Trophoblast cell (in vitro differentiated cells and primary cell): Measurements from ENCODE around the gene B3GAT1.

Source experiments
- DNase-seq, 2 donors: peaks; one replicate each; pipeline ENCODE4 v3.0.0-alpha.2; 2016
- H2AFZ ChIP-seq: 2 replicates; pipeline ENCODE4 v1.6.1; 2013; ENCODE audit warnings: low read length, moderate library complexity, mild to moderate bottlenecking; ENCODE audit not compliant: insufficient read depth, poor library complexity
- H2AK5ac ChIP-seq: 2 replicates; pipeline ENCODE4 v1.6.1; 2013; ENCODE audit warnings: mild to moderate bottlenecking, low read length
- H2BK120ac ChIP-seq: 2 replicates; pipeline ENCODE4 v1.6.1; 2013; ENCODE audit warnings: low read length, mild to moderate bottlenecking, moderate library complexity; ENCODE audit not compliant: insufficient read depth, poor library complexity
- H2BK12ac ChIP-seq: 2 replicates; pipeline ENCODE4 v1.6.1; 2013; ENCODE audit warnings: mild to moderate bottlenecking, low read length, moderate library complexity
- H2BK5ac ChIP-seq: 2 replicates; pipeline ENCODE4 v1.6.1; 2013; ENCODE audit warnings: low read length, low read depth, moderate library complexity, mild to moderate bottlenecking; ENCODE audit not compliant: poor library complexity
- H3K14ac ChIP-seq: 2 replicates; pipeline ENCODE4 v1.6.1; 2013; ENCODE audit warnings: mild to moderate bottlenecking, low read length
- H3K18ac ChIP-seq: 2 replicates; pipeline ENCODE4 v1.6.1; 2013; ENCODE audit warnings: mild to moderate bottlenecking, low read length
- H3K23ac ChIP-seq: 2 replicates; pipeline ENCODE4 v1.6.1; 2013; ENCODE audit warnings: low read length
- H3K27ac ChIP-seq: 2 replicates; pipeline ENCODE4 v1.5.1; 2013; ENCODE audit warnings: low read depth, mild to moderate bottlenecking, inconsistent platforms, low read length, moderate library complexity
- H3K27me3 ChIP-seq: 2 replicates; pipeline ENCODE4 v1.6.1; 2013; ENCODE audit warnings: inconsistent platforms, mild to moderate bottlenecking, low read length, moderate library complexity; ENCODE audit not compliant: insufficient read depth
- H3K36me3 ChIP-seq, 2 experiments: 1 replicate in 1 of 2; 2 replicates in 1 of 2; pipeline ENCODE4 v1.6.1; 2013; ENCODE audit warnings: low read length in 2 of 2, mild to moderate bottlenecking in 2 of 2, moderate library complexity in 1 of 2; ENCODE audit not compliant: insufficient read depth in 2 of 2, control insufficient read depth in 1 of 2
- H3K4ac ChIP-seq: 2 replicates; pipeline ENCODE4 v1.6.1; 2013; ENCODE audit warnings: low read depth, mild to moderate bottlenecking, low read length, moderate library complexity
- H3K4me1 ChIP-seq, 2 experiments: 1 replicate in 1 of 2; 2 replicates in 1 of 2; pipeline ENCODE4 v1.6.1; 2013; ENCODE audit warnings: low read length in 2 of 2, mild to moderate bottlenecking in 2 of 2, moderate library complexity in 1 of 2; ENCODE audit not compliant: insufficient read depth in 2 of 2, control insufficient read depth in 1 of 2
- H3K4me2 ChIP-seq: 2 replicates; pipeline ENCODE4 v1.6.1; 2013; ENCODE audit warnings: inconsistent platforms, mild to moderate bottlenecking, low read length, moderate library complexity
- H3K4me3 ChIP-seq: 2 replicates; pipeline ENCODE4 v1.5.1; 2013; ENCODE audit warnings: mild to moderate bottlenecking, low read depth, low read length, inconsistent platforms
- H3K79me1 ChIP-seq: one replicate; pipeline ENCODE4 v1.6.1; 2013; ENCODE audit warnings: low read length
- H3K79me2 ChIP-seq: 2 replicates; pipeline ENCODE4 v1.6.1; 2013; ENCODE audit warnings: low read length, mild to moderate bottlenecking; ENCODE audit not compliant: control insufficient read depth, insufficient read depth, poor library complexity
- H3K9ac ChIP-seq: 2 replicates; pipeline ENCODE4 v1.6.1; 2013; ENCODE audit warnings: mild to moderate bottlenecking, low read length
- H3K9me3 ChIP-seq: 2 replicates; pipeline ENCODE4 v1.6.1; 2013; ENCODE audit warnings: low read depth, mild to moderate bottlenecking, control low read depth, inconsistent platforms, low read length; ENCODE audit not compliant: insufficient read depth
- H4K12ac ChIP-seq: 2 replicates; pipeline ENCODE4 v1.6.1; 2013; ENCODE audit warnings: low read depth, mild to moderate bottlenecking, low read length, moderate library complexity
- H4K8ac ChIP-seq: 2 replicates; pipeline ENCODE4 v1.6.1; 2013; ENCODE audit warnings: low read depth, mild to moderate bottlenecking, low read length, moderate library complexity
- H4K91ac ChIP-seq: one replicate; pipeline ENCODE4 v1.6.1; 2013; ENCODE audit warnings: low read depth, mild to moderate bottlenecking, low read length, moderate library complexity
- WGBS: extraction: QIAGEN DNeasy Blood & Tissue Kit; methylation state at CpG from one replicate; pipeline ENCODE4 v1.1.7; 2013; ENCODE audit warnings: missing lambda C conversion rate; ENCODE audit not compliant: insufficient read length, insufficient coverage; ENCODE audit errors: extremely low coverage; 5-methylcytosine and 5-hydroxymethylcytosine counted together

The B3GAT1 gene

DNA sequence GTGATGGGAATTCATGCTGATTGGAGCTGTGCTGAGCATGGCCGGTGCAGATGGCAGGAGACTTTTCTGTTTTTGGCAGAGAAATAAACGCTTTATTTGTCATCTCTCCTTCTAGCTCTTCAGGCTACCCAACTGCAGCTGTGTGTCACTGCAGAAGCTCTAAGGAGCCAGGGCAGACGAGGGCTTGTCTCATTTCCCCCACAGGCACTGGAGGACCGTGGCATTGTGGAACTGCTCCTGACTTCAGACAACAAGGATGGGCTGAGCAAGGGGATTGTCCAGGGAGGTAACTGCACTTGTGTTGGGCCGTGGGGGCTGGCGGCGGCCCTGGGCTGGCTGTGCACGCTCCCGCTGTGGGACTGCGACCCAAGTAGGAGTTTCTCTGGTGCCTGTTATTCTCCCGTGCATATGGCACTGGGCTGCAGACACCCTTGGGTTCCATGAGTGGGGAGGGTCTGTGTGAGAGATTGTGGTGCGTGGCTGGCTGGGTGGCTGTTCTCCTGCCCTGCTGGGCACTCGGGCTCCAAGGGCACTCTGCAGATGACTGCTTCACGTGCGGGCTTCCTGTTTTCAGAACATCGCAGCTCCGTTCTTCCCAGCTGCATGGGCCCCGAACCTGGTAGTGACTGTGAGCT lies 53.1 kb downstream of the B3GAT1 start:
- H2BK5ac ChIP-seq, result no peak overlapping the region
- H3K9ac ChIP-seq, result no peak overlapping the region
- H3K36me3 ChIP-seq, result no peaks in the 10 kb centered on the region
- H3K27ac ChIP-seq, result no peak overlapping the region
- no peak for DNase-seq
- H3K9me3 ChIP-seq, result peaks cover 1% of the 10 kb centered on the region
- no peak overlapping the region for H3K4me3 ChIP-seq
- no peak overlapping the region for H3K18ac ChIP-seq
- no peak overlapping the region for H4K12ac ChIP-seq
- no peak overlapping the region for H3K4ac ChIP-seq
- no peaks in the 10 kb centered on the region for H3K79me2 ChIP-seq
- no peak overlapping the region for H2AK5ac ChIP-seq
- no peaks in the 10 kb centered on the region for H3K79me1 ChIP-seq
- H2BK120ac ChIP-seq, result no peak overlapping the region
- no CpG with 5 or more reads among the region's 18 CpGs for WGBS
- no peak overlapping the region for H2AFZ ChIP-seq
- no peak overlapping the region for H4K8ac ChIP-seq
- no peak overlapping the region for H4K91ac ChIP-seq
- no peak overlapping the region for H3K14ac ChIP-seq
- H3K27me3 ChIP-seq, result no peaks in the 10 kb centered on the region
- no peak overlapping the region for H2BK12ac ChIP-seq
- H3K23ac ChIP-seq, result no peak overlapping the region
- no peak overlapping the region for H3K4me2 ChIP-seq
- no peaks in the 10 kb centered on the region for H3K4me1 ChIP-seq

DNA sequence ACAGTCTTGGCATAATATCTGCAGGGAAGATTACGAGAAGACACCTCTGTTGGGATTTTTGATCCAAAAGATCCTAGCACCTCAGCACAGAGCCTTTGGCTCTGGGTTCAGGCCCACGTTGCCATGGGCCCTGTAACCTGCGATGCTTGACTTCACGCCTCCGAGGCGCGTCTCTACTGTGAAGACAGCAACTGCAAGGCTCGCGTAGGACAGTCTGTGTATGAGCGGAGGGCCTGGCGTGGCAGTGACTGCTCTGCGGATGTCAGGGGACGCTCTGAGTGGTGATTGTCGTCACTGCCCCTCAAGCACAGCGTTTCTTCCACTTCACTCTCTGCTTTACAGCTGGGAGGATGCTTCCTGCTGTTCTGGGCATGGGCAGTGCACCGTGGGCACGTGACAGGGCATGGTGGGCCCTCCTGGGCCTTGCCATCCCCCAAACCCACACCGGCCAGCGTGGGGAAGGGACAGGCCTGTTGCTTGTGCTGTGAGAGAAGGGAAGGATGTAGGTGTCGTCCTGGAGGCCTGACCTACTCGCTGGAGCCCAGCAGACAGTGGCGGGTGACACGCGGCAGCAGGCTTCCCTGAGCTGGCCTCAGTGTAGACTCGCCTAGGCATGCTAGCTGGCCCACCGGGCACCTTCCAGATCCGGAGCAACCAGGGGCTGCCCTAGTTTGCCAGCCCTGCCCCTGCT lies 53.7 kb downstream of the B3GAT1 start:
- Histone ChIP-seq H3K27me3 (no peaks in the 10 kb centered on the region), H2BK12ac (no peak overlapping the region), H3K4ac (no peak overlapping the region), H2BK5ac (no peak overlapping the region), H4K12ac (no peak overlapping the region), H3K36me3 (no peaks in the 10 kb centered on the region), H3K9ac (no peak overlapping the region), H3K18ac (no peak overlapping the region), H2AFZ (no peak overlapping the region), H3K4me2 (no peak overlapping the region), H3K14ac (no peak overlapping the region), H3K9me3 (peaks cover 1% of the 10 kb centered on the region), H3K23ac (no peak overlapping the region), H4K8ac (no peak overlapping the region), H3K79me2 (no peaks in the 10 kb centered on the region), H3K27ac (no peak overlapping the region), H2AK5ac (no peak overlapping the region), H3K4me3 (no peak overlapping the region), H3K4me1 (no peaks in the 10 kb centered on the region), H2BK120ac (no peak overlapping the region), H4K91ac (no peak overlapping the region), H3K79me1 (no peaks in the 10 kb centered on the region)
- WGBS, result no CpG with 5 or more reads among the region's 27 CpGs
- no peak for DNase-seq

DNA sequence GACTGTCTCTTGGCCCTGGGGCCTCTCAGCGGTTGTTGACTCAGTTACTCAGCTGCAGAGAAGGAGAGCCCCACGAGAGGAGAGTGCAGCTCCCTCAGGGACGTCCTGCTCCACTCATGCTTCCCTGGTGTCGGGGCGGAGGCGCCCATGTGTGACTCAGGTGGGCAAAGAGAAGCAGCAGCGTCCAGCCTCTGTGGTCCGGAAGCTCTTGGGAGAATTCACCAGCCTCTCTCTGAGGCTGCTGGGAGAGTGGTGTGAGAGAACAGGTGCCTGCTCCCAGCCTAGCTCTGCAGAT lies 54.5 kb downstream of the B3GAT1 start:
- Histone ChIP-seq H4K91ac (no peak overlapping the region), H4K8ac (no peak overlapping the region), H2BK120ac (no peak overlapping the region), H3K14ac (no peak overlapping the region), H3K23ac (no peak overlapping the region), H3K79me2 (no peaks in the 10 kb centered on the region), H2AFZ (no peak overlapping the region), H3K18ac (no peak overlapping the region), H3K4me3 (no peak overlapping the region), H3K36me3 (no peaks in the 10 kb centered on the region), H3K79me1 (no peaks in the 10 kb centered on the region), H3K4me1 (no peaks in the 10 kb centered on the region), H4K12ac (no peak overlapping the region), H3K9ac (no peak overlapping the region), H3K4me2 (no peak overlapping the region), H3K27me3 (no peaks in the 10 kb centered on the region), H2BK12ac (no peak overlapping the region), H2AK5ac (no peak overlapping the region), H3K4ac (no peak overlapping the region), H3K27ac (no peak overlapping the region), H3K9me3 (peaks cover 1% of the 10 kb centered on the region), H2BK5ac (no peak overlapping the region)
- WGBS, result no CpG with 5 or more reads among the region's 8 CpGs
- no peak for DNase-seq

DNA sequence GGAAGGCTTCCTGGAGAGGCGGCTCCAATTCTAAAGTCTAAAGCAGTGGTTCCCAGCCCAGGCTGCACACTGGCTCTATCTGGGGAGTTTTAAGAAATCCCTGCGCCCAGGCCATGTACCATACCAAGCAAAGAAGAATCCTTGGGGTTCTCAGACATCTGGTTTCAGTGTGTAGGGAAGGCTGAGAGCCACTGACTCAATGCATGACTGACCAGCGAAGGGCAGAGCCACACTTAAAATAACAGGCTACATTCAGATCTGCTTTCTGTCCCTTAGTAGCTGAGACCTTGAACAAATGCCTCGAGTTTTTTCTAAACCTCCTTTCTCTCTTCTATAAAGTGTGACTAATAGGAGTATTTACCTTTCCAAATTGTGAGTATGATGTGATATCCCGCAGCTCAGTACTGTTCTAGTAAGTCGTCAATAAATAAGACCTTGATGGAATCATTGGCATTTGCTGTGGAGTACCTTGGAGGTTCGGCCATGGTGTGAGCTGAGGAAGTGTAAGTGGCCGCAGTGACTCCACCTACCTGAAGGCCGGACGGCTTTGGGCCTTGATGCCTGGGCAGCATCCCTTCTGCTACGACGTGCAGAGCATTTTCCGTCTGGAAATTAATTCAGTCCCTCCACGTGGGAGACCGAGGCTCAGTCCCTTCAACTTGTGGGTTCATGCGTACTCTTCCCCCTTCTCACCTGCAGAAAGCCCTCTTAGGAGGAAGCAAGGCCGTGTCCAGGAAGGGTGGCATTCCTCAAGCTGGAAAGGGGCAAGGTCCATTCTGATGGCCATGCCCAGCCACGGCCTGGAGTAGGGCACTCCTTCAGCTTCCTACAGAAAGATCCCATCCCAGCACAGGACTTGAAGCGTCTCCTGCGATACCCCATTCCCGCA lies 55.1 kb downstream of the B3GAT1 start:
- Histone ChIP-seq H3K18ac (no peak overlapping the region), H2AFZ (no peak overlapping the region), H2BK12ac (no peak overlapping the region), H3K27ac (no peak overlapping the region), H3K23ac (no peak overlapping the region), H3K9ac (no peak overlapping the region), H3K4me1 (no peaks in the 10 kb centered on the region), H3K4ac (no peak overlapping the region), H4K12ac (no peak overlapping the region), H3K4me3 (no peak overlapping the region), H4K91ac (no peak overlapping the region), H3K36me3 (no peaks in the 10 kb centered on the region), H3K4me2 (no peak overlapping the region), H3K14ac (no peak overlapping the region), H3K79me1 (no peaks in the 10 kb centered on the region), H2BK5ac (no peak overlapping the region), H4K8ac (no peak overlapping the region), H2AK5ac (no peak overlapping the region), H3K27me3 (no peaks in the 10 kb centered on the region), H2BK120ac (no peak overlapping the region), H3K79me2 (no peaks in the 10 kb centered on the region), H3K9me3 (peaks cover 1% of the 10 kb centered on the region)
- no CpG with 5 or more reads among the region's 21 CpGs for WGBS
- no peak for DNase-seq
